NCI-H460 (cell line): ENCODE measurements around the gene HOXA6. TPM values are rescaled to one million over a fixed set of nuclear protein-coding genes. Genes with fewer than 3 reads are reported as not detected.

ENCODE experiments used
- DNase-seq: peaks from one replicate; pipeline ENCODE4 v3.0.0-alpha.2; 2016; ENCODE audit warnings: low read depth; ENCODE audit errors: extremely low read depth
- total RNA-seq: library from RNA; depleted of rRNA; stranded (reverse); fragments of >200 nt; shearing (Covaris generic); gene quantifications from 2 replicates; pipeline ENCODE4 v1.2.3, GENCODE V29; 2014

The HOXA6 gene
- total RNA-seq, 1 experiment from 2014 or later, result 6.7 TPM

GRCh38 chr7:27126596-27127327, 20.8 kb downstream of the HOXA6 start:
- no peak for DNase-seq

GRCh38 chr7:27125986-27126394, 21.6 kb downstream of the HOXA6 start:
- no peak for DNase-seq

DNA sequence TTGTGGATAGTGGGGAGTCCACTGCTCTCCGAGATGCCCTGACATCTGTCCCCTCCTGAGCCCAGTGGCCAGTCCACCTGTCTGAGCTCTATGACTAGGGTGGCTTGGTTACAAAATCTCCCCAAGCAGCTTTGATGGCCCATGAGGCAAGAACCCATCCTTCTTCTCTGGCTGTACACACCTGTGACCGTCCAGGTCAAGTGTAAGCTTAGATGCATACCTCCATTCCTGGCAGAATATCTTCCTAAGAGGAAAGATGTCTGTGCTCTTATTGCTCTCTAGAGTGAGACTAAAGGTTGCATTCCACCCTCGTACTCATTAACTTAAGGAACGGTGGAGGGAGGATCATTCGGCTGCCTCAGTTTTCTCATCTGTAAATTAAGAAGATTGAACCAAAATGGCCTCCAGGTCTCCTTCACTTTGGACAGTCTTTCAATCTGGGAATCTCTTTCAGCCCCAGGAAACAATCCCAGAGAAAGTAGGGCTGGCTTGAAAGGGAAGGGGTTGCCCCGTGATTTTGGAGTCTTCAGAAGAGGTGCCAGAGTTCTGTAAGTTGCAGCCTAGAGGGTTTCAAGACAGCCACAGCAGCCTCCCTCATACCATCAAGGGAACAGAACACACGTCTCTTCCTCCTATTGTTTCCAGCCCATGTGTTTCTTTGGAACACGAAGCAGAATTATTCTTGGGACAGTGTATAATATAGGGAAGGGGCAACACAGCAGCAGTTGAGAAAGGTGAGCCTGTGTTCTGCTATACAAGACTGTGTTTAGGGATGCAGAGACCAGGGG, 22.5 kb downstream of the HOXA6 start:
- DNase-seq, result no peak

- DNase-seq, result no peak
These were observed 23.3 kb downstream of the HOXA6 start for GRCh38 chr7:27124096-27124901.

DNA sequence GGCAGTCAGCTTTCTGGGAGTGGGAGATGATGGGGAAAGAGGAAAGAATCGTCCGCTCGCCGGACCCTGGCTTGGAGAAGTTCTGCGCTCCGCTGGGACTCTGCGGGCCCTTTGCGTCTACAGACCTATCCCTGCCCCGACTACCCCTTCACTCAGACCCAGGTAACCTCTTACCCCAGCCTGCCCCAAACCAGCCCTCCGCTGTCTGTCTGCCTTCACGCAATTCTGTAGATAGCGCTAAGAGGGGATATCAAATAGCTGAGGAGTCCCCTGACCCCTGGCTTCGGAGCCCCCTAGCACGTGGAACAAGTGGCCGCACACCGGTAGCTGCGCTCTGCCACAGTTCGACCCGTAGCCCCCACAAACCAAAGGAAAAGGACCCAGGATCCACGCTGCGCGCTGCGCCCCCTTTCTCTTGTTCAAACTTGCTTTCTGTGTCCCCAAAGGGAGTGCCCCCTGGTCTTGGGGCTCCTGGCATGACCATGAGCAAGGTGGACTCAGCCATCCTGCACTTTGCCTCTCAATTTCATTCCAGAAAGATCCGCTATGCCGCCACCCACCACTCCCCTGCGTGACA, 24.0 kb downstream of the HOXA6 start:
- DNase-seq, result no peak

DNA sequence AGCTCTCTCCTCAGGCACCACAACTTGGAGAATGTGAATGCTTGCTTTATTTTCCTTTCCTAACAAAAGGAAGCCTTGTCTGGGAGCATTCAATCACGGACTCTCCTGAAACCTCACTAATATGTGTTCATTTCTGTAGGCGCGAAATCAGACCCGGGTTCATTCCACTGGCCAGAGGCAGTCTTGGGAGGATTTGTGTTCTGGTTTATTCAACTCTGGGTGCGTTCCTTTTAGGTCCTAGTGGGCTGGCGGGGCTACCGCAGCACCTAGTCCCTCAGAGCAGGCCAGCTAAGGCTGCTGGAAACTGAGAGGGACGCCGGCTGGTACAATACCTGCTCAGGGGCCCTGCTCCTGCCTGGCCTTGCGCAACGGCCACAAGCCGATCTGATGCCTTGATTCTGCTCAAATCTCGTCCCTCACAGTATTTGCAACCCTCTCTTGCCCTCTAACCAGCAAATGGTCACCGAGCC, 24.5 kb downstream of the HOXA6 start:
- DNase-seq, result no peak

GRCh38 chr7:27122077-27122910, 25.3 kb downstream of the HOXA6 start:
- no peak for DNase-seq

DNA sequence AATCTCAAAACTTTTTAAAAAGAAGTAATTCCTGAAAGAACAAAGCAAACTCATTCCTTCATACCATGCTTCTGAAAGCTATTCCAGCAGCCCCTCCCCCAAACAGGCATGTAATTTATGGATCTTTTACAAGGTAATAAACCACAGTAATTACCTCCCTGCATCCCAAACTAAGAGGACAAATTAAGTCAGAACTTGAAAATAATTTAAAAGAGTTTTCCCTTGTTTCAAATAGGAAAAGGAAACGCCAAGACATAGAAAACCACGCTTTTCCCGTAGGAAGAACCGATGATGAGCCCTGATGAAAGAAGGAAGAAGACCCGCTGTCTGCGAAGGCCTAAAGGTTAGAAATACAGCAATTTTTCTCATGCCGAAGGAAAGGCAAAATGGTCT, 25.9 kb downstream of the HOXA6 start:
- no peak for DNase-seq

DNA sequence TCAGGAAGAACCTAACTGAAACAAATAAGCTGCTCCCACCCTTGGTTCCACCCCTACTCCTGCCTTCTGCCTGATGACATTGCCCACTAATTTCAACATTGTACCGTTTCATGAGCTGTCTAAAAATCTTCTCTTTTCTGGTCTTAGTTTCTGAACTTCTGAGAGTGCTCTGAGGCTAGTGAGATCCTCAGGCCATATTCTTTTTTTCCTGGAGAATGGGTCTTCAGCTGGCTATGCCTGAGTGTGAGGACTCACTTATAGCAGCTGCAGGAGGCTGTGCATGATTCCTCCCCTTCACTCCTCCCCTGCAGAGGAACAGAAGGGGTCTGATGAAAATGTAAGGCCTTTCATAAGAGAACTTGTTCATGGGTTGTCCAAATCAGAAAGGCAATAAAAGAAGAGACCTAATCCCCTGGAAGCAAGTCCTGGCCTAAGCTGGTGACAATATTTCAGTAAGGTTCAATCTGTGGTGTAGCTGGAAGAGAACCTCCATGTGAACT, 28.1 kb downstream of the HOXA6 start:
- no peak for DNase-seq

DNA sequence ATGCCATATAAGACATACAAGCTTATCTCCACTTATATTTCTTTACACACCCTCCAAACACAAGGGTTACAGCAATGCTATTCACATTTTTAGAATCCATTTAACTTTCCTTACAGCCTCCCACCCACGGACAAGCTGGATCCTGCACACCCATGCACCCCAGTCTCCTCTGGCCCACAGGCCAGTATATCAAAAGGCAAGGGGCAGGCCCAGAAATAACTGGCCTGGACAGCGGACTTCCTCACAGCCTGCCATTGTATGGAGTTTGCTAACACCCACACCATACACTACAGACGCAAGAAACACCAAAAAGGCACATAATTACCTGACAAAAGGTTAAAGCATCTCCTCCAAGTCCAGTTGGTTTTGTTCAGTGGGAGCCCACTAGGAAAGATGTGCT, 29.0 kb downstream of the HOXA6 start:
- no peak for DNase-seq

- DNase-seq, result no peak
These were observed 29.6 kb downstream of the HOXA6 start for GRCh38 chr7:27117887-27118491.

- DNase-seq, result no peak
These were observed 30.4 kb downstream of the HOXA6 start for GRCh38 chr7:27116962-27117886.

DNA sequence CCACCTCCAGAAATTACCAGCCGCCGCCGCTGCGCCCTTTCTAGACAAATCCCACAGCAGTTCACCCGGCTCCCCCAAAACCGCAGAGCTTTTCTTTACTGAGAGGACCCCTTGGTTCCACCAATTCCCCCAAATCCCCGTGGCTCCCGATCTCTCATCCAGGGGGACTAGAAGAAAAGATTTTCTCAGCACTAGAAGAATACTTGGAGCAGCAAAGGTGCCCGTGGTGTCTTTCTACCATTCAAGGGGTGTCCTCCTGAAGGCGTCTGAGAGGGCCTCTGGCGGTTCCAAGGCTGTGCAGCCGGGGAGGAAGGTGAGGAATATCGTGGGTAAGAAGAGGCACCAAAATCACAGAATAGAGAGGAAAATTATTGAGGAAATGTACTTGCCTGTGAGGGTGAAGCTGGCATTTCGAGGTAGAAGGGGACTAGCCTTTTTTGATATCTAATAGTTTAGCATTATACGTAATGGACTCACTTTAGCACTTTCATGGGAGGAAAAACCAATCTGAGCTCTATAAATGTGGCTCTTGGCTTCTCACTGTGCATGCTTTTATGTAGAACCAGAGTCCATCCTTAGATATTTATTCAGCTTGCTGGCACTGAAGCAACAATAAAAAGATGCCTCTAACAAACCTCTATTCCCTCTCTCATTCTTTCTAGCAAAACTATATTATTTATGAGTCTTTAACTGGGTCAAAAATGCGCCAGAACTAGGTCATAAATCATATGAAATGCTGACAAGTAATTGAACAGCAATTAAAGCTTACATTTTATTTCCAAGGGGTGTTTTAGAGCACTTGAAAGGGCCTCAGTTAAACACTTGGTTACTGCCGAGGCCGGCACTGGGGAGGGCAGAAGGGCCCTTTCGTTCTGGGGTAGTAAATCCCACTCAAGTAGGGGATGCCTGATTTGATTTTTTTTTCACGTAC, 31.3 kb downstream of the HOXA6 start:
- DNase-seq, result no peak

- DNase-seq, result peak; percentile 67
These were observed 32.1 kb downstream of the HOXA6 start for GRCh38 chr7:27115221-27116026.

- DNase-seq, result no peak
These were observed 32.7 kb downstream of the HOXA6 start for GRCh38 chr7:27114881-27115220.

GRCh38 chr7:27113991-27114769, 33.4 kb downstream of the HOXA6 start:
- DNase-seq, result peak; percentile 64
